B cell (primary cell): ENCODE measurements around the gene GTPBP6. TPM values are rescaled to one million over a fixed set of nuclear protein-coding genes. Genes with fewer than 3 reads are reported as not detected.

Experiments
- ATAC-seq: fragments of 200-7000 bp; cut with Tn5 transposase; one replicate; pipeline ENCODE4 v1.10.0; 2021; ENCODE audit warnings: low read depth, mild to moderate bottlenecking, moderate number of reproducible peaks, moderate library complexity
- CTCF ChIA-PET: fragments of 350-600 bp; sonication (Branson Sonifier 250); formaldehyde crosslinking; loops from one replicate; lab custom pipeline; 2021; ENCODE audit warnings: antibody characterized with exemption, inconsistent platforms; lab: Charles Lee
- POLR2A ChIA-PET: fragments of 350-600 bp; sonication (Branson Sonifier 250); formaldehyde crosslinking; loops from one replicate; lab custom pipeline; 2021; ENCODE audit warnings: antibody characterized with exemption; lab: Charles Lee
- DNase-seq: peaks from one replicate; pipeline ENCODE4 v3.0.0; 2013
- H2AFZ ChIP-seq: 2 replicates; pipeline ENCODE4 v1.6.1; 2012; ENCODE audit warnings: mild to moderate bottlenecking, low read depth, low read length; ENCODE audit not compliant: insufficient read depth, poor library complexity, severe bottlenecking
- H3K27ac ChIP-seq, 2 donors: 1 replicate in 1 of 2; 2 replicates in 1 of 2; pipeline ENCODE4 v1.5.1; 2012 to 2013; ENCODE audit warnings: low read length in 2 of 2, mild to moderate bottlenecking in 2 of 2, moderate library complexity in 1 of 2
- H3K27me3 ChIP-seq, 4 experiments: fragments of 200-600 bp in 1 of 4; sonication (generic) in 1 of 4; replicated peaks in 1 of 4; 1 replicate in 2 of 4; 2 replicates in 2 of 4; pipeline versions ENCODE4 v1.6.1 to v1.7.0; 2013 to 2016; ENCODE audit warnings: low read length in 3 of 4, mild to moderate bottlenecking in 2 of 4, mixed read lengths in 1 of 4, moderate library complexity in 1 of 4; ENCODE audit not compliant: insufficient read depth in 4 of 4, control insufficient read depth in 3 of 4; ENCODE audit errors: control extremely low read depth in 1 of 4
- H3K36me3 ChIP-seq, 2 experiments: replicated peaks in 1 of 2; 1 replicate in 1 of 2; 2 replicates in 1 of 2; pipeline versions ENCODE4 v1.6.1 to v1.7.1; 2013; ENCODE audit warnings: low read length in 1 of 2; ENCODE audit not compliant: insufficient read depth in 2 of 2, control insufficient read depth in 1 of 2; ENCODE audit errors: control extremely low read depth in 1 of 2, extremely low read depth in 1 of 2
- H3K4me1 ChIP-seq, 2 donors: fragments of 200-600 bp in 1 of 2; sonication (generic) in 1 of 2; 1 replicate in 1 of 2; 2 replicates in 1 of 2; pipeline versions ENCODE4 v1.5.1 to v1.6.1; 2013 to 2017; ENCODE audit warnings: low read length in 2 of 2; ENCODE audit not compliant: control insufficient read depth in 2 of 2, insufficient read depth in 2 of 2
- H3K4me2 ChIP-seq: replicated peaks from 2 replicates; pipeline ENCODE3; 2012; ENCODE audit warnings: mild to moderate bottlenecking, low read depth, low read length; ENCODE audit not compliant: poor library complexity, severe bottlenecking
- H3K4me3 ChIP-seq, 5 experiments: fragments of 200-600 bp in 1 of 5; sonication (generic) in 1 of 5; 1 replicate in 3 of 5; 2 replicates in 2 of 5; pipeline versions ENCODE4 v1.5.1 to v1.7.0; 2011 to 2016; ENCODE audit warnings: low read length in 4 of 5, mild to moderate bottlenecking in 4 of 5, low read depth in 2 of 5, control low read depth in 1 of 5, moderate library complexity in 1 of 5; ENCODE audit not compliant: insufficient read depth in 1 of 5; ENCODE audit errors: control extremely low read depth in 1 of 5, extremely low read depth in 1 of 5
- H3K79me2 ChIP-seq: fragments of 200-600 bp; sonication (generic); one replicate; pipeline ENCODE4 v1.6.0; 2016; ENCODE audit warnings: low read length; ENCODE audit not compliant: control insufficient read depth, insufficient read depth
- H3K9ac ChIP-seq: fragments of 200-600 bp; sonication (generic); 2 replicates; pipeline ENCODE4 v1.6.1; 2017; ENCODE audit warnings: mild to moderate bottlenecking, low read length, moderate library complexity
- H3K9me3 ChIP-seq, 3 donors: one replicate each; pipeline versions ENCODE4 v1.6.1 to v1.7.1; 2013; ENCODE audit warnings: low read length in 2 of 3; ENCODE audit not compliant: control insufficient read depth in 2 of 3, insufficient read depth in 1 of 3; ENCODE audit errors: control extremely low read depth in 1 of 3
- H4K20me1 ChIP-seq: 2 replicates; pipeline ENCODE4 v1.6.0; 2012; ENCODE audit warnings: mild to moderate bottlenecking, low read length; ENCODE audit not compliant: insufficient read depth, control insufficient read depth, poor library complexity, severe bottlenecking
- H3K27ac Mint-ChIP-seq: one replicate; pipeline ENCODE4 v1.8.0; 2021; ENCODE audit warnings: mixed read lengths
- H3K27me3 Mint-ChIP-seq: one replicate; pipeline ENCODE4 v1.8.0; 2021; ENCODE audit warnings: mixed read lengths
- H3K4me1 Mint-ChIP-seq: one replicate; pipeline ENCODE4 v1.8.0; 2021; ENCODE audit warnings: mixed read lengths
- H3K4me3 Mint-ChIP-seq: one replicate; pipeline ENCODE4 v1.8.0; 2021; ENCODE audit warnings: mixed read lengths
- H3K9me3 Mint-ChIP-seq: one replicate; pipeline ENCODE4 v1.8.0; 2022; ENCODE audit warnings: mixed read lengths; ENCODE audit not compliant: insufficient read depth
- CTCF ChIP-seq: fragments of 200-600 bp; IDR thresholded peaks from one replicate; pipeline ENCODE4 v1.8.0; 2022; ENCODE audit warnings: antibody characterized with exemption, mild to moderate bottlenecking
- EZH2 ChIP-seq: IDR thresholded peaks from 2 replicates; pipeline ENCODE4 v1.6.1; 2012; ENCODE audit warnings: borderline replicate concordance, low read depth, mild to moderate bottlenecking, moderate library complexity, low read length; ENCODE audit not compliant: insufficient read depth, poor library complexity, severe bottlenecking
- WGBS: methylation state at CpG from one replicate; pipeline ENCODE4 v1.1.5; 2013; ENCODE audit warnings: missing lambda C conversion rate; ENCODE audit not compliant: insufficient coverage; 5-methylcytosine and 5-hydroxymethylcytosine counted together
- intact Hi-C: fragments of 100-400 bp; cut with micrococcal nuclease; formaldehyde crosslinking; loops from one replicate; pipeline ENCODE4 v1.10.0; 2022
- polyA plus RNA-seq: library from polyadenylated mRNA; depleted of rRNA; stranded (reverse); fragments of >200 nt; gene quantifications from 2 replicates; pipeline ENCODE4 v1.2.3, GENCODE V29; 2012
- total RNA-seq, 2 donors: library from RNA; stranded (reverse); fragments of 120-200 nt in 1 of 2; gene quantifications; 1 replicate in 1 of 2; 2 replicates in 1 of 2; pipeline versions ENCODE4 v1.2.3 to v1.2.4, GENCODE V29; 2013 to 2022

Gene GTPBP6
- total and polyA plus RNA-seq, 2 donors (not counting 1 experiment from before 2014, with no cell fraction given): 72.9 to 82.9 TPM

GRCh38 chrX:333611-334311 is 15.2 kb upstream of the GTPBP6 start:
- DNase-seq (no peak), ATAC-seq (no peak)
- Histone ChIP-seq H3K9me3 (peaks cover 0 to 24% (median 0%) of the 10 kb centered on the region in 3 donors), H3K36me3 (peaks cover 0 to 12% of the 10 kb centered on the region in 2 experiments), H3K79me2 (no peaks in the 10 kb centered on the region), H4K20me1 (no peaks in the 10 kb centered on the region), H3K9ac (no peak overlapping the region), H3K4me1 (peaks cover 15 to 16% of the 10 kb centered on the region in 2 donors), H3K4me2 (no peak overlapping the region), H3K27ac (no peak overlapping the region), H2AFZ (no peak overlapping the region), H3K4me3 (no peak overlapping the region), H3K27me3 (peaks cover 0 to 20% (median 5%) of the 10 kb centered on the region in 4 experiments)
- POLR2A ChIA-PET: no interaction called here
- CTCF ChIA-PET: no interaction called here
- no peak overlapping the region for H3K27ac Mint-ChIP-seq
- intact Hi-C loops: no loop called here
- no peaks in the 10 kb centered on the region for H3K4me1 Mint-ChIP-seq
- H3K27me3 Mint-ChIP-seq: no peaks in the 10 kb centered on the region
- no peak overlapping the region for H3K4me3 Mint-ChIP-seq
- H3K9me3 Mint-ChIP-seq: no peaks in the 10 kb centered on the region
- WGBS: 96% methylated on average over 46 of the region's 51 CpGs
- no peak for TF ChIP-seq CTCF
- TF ChIP-seq EZH2: no peak

GRCh38 chrX:332916-333610 is 14.5 kb upstream of the GTPBP6 start:
- Histone ChIP-seq H3K79me2 (no peaks in the 10 kb centered on the region), H3K4me2 (no peak overlapping the region), H3K4me3 (no peak overlapping the region), H3K36me3 (peaks cover 0 to 12% of the 10 kb centered on the region in 2 experiments), H3K27me3 (peaks cover 0 to 20% (median 5%) of the 10 kb centered on the region in 4 experiments), H2AFZ (no peak overlapping the region), H3K9me3 (peaks cover 0 to 18% (median 0%) of the 10 kb centered on the region in 3 donors), H3K4me1 (peaks cover 15 to 16% of the 10 kb centered on the region in 2 donors), H3K9ac (no peak overlapping the region), H3K27ac (no peak overlapping the region), H4K20me1 (no peaks in the 10 kb centered on the region)
- CTCF ChIA-PET: no interaction called here
- DNase-seq (no peak), ATAC-seq (no peak)
- Mint-ChIP-seq H3K27ac (no peak overlapping the region), H3K9me3 (no peaks in the 10 kb centered on the region), H3K4me3 (no peak overlapping the region), H3K4me1 (no peaks in the 10 kb centered on the region), H3K27me3 (no peaks in the 10 kb centered on the region)
- WGBS: 96% methylated on average over 30 of the region's 33 CpGs
- POLR2A ChIA-PET: no interaction called here
- no peak for TF ChIP-seq EZH2
- TF ChIP-seq CTCF: no peak
- intact Hi-C loops: no loop called here
